IPS-NIHi7 (cell line): ENCODE measurements around the gene TMEM45B.
"Not testable (repeated sequence)": the region's sequence is repeated elsewhere in the genome, so short reads cannot be mapped to it uniquely, and the experiment has no call there.

Experiments
- DNase-seq: peaks from one replicate; pipeline ENCODE4 v3.0.0; 2012; ENCODE audit warnings: mixed read lengths; ENCODE audit errors: extremely low spot score

The TMEM45B gene

DNA sequence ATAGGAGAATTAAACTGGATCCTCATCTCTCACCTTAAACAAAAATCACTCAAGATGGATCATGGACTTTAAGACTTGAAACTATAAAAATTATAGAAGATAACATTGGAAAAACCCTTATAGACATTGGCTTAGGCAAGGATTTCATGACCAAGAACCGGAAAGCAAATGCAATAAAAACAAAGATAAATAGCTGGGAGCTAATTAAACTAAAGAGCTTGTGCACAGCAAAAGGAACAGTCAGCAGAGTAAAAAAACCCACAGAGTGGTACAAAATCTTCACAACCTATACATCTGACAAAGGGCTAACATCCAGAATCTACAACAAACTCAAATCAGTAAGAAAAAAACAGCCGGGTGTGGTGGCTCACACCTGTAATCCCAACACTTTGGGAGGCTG, 7.4 kb upstream of the TMEM45B start:
- DNase-seq, result not testable (repeated sequence)

DNA sequence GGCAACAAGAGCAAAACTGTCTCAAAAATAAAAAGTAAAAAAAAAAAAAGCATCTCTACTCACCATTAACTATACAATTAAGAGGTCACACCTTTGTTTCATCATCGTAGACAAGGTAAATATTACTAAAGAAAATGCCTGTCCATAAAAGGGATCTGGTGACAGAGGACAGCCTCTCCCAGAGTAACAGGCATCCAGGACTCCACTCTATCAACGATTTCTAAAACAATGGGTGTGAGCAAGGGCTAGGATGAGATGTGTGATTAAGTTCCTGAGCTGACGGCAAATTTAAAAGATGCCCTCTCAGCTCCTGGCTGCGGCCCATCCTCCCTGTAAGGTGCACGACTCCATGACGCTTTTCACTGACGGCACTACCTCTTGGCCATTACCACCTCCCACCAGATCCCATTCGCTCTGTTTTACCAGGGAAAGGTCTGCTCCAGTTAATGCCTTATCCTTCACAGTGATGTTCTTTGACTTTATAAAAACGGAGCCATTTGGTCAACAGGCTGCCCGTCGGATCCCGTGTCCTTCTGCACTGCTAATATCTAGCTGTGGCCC, 2.3 kb upstream of the TMEM45B start:
- no peak for DNase-seq

DNA sequence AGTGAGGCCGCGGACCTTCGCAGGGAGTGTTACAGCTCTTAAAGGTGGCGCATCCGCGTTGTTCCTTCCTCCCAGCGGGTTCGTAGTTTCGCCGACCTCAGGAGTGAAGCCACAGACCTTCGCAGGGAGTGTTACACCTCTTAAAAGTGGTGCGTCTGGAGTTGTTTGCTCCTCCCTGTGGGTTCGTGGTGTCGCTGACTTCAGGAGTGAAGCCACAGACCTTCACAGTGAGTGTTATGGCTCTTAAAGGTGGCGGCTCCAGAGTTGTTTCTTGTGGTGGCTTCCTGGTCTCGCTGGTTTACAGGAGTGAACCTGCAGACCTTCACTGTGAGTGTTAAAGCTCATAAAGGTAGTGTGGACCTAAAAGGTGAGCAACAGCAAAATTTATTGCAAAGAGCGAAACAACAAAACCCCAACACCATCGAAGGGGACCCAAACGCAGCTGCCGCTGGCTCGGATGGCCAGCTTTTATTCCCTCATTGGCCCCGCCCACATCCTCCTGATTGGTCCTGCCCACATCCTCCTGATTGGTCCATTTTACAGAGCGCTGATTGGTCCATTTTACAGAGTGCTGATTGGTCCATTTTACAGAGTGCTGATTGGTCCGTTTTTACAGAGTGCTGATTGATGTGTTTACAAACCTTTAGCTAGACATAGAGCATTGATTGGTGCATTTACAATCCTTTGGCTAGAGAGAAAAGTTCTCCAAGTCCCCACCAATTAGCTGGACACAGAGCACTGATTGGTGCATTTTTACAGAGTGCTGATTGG, 1.2 kb upstream of the TMEM45B start:
- DNase-seq, result no peak

DNA sequence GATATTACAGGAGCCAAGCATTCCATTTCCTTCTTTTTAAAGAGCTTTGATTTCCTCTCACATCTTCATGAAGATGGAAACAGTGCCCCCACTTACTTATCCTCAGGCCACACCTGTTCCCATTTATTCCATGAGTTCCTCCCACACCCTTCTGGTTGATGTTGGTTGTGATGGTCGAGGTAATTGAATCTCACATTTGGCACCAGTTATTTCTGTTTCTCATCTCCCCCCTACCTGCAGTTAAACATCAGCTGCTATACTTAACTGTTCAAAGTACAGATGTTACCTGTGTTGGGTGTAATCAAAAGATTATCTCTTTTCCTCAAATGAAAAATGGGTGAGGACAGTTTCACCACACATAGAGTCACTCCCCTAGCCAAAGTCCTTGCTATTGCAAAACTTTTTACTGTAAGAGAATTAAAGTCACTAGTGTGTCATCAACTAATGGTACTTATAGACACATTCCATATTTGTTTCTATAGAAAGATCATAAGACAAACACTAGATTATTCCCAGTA, 1.9 kb downstream of the TMEM45B start:
- no peak for DNase-seq

DNA sequence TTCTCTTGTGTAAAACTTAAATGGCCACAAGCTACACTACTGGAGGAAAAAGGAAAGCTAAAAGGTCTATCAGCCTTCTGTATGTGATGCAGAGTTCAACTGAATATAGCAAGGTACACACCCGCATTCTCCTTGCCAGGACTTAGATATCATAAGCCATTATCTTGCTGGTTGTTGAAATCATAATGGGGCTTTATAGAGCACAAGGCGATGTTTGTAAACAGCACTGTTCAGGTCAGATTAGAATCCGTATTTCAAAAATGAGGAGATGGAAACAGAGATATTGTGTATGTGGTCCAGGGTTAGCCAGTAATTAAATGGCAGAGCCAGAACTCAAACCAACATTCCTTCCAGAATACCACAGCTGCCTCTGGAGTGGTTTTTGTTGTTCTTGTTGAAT, 2.6 kb downstream of the TMEM45B start:
- DNase-seq, result not testable (repeated sequence)

DNA sequence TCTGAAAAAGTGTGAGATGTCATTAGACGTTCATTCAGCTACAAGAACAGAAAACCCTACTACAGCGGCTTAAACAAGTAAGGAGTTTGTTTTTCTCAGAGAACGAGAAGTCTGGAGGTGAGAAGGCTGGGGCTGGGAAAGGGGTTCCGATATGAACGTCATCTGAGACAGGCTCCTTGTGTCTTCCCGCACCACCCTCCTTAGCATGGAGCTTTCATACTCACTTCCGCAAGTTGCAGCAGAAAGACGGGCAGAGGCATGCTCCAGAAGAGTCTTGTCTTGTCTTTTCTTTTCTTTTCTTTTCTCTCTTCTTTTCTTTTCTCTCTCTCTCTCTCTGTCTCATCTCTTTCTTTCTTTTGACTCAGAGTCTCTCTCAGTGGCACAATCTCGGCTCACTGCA, 3.6 kb downstream of the TMEM45B start:
- no peak for DNase-seq

DNA sequence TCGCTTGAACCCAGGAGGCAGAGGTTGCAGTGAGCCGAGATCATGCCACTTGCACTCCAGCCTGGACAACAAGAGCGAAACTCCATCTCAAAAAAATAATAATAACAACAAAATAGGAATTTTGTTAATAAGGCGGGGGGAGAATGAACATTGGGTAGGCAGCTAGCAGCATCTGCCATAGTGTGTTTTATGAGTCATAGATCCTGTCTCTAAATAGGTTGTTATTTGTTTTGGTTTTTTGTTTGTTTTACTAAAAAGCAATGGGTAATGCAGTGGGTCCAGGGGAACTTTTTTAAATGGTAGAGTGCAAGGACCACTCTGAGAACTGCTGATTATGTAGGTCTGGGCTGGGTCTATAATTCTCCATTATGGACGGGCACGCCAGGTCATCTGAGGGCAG, 4.6 kb downstream of the TMEM45B start:
- DNase-seq, result not testable (repeated sequence)

DNA sequence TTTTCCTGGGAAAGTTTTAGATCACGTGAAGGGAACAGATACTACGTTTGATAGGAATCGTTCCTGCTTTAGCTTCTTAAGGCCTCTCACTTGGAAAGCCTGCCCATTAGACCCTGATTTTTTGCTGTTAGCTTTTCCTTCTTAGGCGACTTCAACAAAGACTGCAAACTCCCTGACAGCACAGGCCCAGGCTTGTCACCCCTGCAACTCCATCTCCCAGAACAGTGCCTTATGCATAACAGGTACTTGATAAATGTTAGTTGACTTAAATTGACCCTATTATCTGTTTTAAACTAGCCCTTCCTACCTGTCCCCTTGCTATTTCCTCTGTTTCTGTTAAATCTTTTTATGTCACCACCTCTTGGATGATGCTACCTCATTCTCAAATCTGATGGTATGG, 7.6 kb downstream of the TMEM45B start:
- DNase-seq, result not testable (repeated sequence)

DNA sequence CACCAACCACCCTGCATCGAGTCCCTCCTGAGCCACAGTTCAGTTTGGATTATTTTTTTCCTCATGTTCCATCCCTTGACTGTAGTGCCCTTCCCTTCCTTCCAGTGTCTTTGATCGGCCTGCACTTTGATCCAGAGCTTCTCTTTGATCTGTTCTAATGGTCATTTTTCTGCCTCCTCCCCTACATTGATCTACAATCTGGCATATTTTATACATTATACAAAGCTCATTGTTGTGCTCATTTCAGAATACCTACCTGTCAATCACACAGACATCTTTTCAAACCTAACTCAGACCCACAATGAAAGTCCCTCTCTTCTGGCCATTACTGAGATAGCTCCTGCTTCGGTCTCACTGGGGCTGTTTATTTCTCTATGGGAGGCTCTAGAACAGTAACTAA, 8.2 kb downstream of the TMEM45B start:
- not testable (repeated sequence) for DNase-seq

DNA sequence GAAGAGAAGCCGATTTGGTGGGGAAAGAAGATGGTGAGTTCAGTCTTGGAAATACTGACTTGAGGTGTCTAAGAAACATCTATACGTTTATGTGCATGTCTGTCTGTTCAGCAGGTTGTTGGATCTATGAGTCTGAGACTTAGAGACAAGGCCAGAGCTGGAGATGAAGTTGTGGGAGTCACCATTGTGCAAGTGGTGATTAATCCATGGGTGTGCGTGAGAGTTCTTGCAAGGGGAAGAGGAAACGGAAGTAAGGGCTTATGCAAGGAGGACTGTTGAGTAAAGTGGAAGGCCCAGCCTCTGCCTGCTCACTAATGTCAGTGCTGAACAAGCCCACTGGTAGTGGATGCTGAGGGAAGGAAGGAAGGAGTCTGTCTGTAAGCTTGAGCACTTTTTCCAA, 9.7 kb downstream of the TMEM45B start:
- no peak for DNase-seq

DNA sequence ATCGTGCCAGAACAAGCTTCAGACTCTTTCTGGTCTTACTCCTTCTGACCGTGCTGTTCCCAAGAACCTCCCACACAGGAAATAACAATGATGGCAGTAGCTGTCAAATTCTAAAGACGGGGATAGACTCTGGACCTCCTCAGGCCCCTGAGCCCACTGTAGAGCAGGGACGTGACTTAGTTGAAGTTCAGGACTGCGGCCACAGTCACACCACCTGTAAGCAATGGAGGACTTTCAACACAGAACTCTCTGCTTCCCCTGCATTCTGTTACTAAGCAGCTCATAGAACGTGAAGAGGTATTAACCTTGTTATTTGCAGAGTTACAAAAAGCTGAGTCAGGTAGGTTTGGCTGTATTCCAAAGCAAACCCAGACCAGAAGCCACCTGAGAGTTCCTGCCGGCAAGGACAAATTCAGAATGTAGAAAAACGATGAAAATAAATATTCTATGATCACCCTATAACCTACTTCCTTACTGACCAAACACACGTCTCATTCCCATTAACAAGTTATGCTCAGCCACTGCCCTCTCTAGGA, 12.7 kb downstream of the TMEM45B start:
- DNase-seq, result no peak

DNA sequence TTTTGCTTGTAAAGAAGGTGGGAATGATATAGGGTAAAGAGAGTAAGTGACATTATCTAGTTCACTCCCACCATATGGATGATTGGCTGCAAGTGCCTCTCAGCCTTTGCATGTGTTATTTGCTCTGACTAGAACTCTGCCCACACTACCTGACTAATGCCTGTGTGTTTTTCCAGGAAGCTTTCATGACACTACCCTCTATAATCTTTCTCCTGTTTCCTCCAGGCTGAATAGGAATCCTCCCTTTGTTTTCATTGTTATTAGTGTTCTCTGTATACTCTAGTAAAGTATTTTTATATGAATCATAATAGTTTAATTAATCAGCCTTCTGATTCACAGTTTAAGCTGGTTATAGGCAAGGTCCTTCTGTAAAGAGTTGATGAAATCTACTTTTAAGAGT, 13.8 kb downstream of the TMEM45B start:
- not testable (repeated sequence) for DNase-seq

DNA sequence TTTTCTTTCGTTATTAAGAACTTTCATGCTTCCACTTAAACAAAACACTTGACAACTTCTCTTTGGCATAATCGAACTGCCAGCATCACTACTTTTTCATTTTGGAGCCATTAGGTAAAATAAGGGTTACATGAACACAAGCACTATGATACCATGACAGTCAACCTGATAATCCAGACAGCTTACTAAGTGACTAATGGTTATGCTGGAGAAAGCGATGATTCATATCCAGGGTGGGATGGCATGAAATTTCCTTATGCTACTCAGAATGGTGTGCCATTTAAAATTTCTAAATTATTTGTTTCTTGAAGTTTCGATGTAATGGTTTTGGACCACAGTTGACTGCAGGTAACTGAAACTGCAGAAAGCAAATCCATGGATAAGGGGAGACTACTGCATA, 15.6 kb downstream of the TMEM45B start:
- not testable (repeated sequence) for DNase-seq

DNA sequence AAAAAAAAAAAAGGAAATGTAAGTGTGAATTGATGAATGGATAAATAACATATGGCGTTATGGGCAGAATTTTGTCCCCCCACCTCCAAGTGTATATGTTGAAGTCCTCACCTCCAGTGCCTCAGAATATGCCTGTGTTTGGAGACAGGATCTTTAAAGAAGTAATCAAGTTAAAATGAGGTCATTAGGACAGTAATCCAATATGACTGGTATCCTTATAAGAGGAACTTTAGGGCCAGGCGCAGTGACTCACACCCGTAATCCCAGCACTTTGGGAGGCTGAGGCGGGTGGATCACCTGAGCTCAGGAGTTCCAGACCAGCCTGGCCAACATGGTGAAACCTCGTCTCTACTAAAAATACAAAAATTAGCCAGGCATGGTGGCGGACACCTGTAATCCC, 17.6 kb downstream of the TMEM45B start:
- not testable (repeated sequence) for DNase-seq

DNA sequence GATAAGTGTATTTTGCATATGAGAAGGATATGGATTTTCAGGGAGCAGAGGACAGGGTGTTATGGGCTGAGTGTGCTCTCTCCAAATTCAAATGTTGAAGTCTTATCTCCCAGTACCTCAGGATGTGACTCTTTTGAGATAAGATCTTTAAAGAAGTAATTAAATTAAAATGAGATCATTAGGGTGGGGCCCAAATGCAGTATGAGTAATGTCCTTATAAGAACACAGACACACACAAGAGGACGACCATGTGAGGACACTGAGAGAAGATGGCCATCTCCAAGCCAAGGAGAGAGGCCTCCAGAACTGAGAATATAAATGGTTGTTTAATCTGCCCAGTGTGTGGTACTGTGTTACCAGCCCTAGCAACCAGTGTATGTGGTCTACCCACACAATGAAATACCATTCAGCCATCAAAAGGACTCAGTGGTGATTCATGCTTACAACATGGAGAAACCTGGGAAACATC, 20.8 kb downstream of the TMEM45B start:
- not testable (repeated sequence) for DNase-seq

DNA sequence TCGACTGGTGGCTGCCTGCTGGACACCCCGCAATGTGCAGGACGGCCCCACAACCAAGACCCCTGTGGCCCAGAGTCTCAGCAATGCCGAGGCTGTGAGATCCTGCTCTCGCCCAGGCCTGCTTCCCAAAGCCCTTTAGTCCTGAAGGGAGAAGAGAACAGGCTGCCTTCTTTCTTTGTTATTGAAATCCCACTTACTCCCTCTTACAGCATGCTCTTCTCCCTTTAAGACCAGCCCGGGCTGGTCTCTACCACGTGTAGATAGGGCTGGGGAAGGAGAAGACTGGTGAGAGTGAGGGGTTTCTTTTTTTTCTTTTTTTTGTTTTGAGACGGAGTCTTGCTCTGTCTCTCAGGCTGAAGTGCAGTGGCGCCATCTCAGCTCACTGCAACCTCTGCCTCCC, 21.3 kb downstream of the TMEM45B start:
- no peak for DNase-seq

DNA sequence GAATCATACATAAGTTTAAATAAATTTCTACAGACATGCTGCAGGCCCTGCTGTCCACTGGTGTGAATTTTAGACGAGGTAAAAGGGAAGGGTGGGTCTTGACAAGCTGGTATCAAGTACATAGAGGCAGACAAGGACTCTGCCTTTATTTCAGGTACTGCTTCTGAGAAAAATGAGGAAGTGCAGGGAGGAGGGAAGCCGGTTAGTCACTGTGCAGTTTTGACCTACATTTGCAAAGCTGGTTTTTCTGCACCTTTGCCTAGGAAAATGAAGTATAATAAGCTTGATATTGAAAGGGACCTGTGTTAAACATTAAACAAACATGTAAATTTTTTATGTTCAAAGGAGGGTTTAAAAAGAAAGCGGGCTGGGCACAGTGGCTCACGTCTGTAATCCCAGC, 24.6 kb downstream of the TMEM45B start:
- DNase-seq, result no peak

DNA sequence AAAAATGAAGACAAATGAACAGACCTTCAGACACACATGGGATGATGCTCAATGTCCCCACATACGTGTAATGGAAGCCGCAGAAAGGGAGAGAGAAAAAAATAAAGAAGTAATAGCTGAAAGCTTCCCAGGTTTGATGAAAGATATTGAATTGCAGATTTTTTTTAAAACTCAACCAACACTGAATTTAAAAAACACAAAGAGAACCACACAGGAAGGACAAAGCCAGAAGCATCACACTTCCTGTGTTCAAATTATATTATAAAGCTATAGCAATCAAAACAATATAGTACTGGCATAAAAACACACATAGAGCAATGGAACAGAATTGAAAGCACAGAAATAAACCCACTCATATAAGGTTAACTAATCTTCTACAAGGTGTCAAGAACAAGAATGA, 26.5 kb downstream of the TMEM45B start:
- DNase-seq, result no peak

DNA sequence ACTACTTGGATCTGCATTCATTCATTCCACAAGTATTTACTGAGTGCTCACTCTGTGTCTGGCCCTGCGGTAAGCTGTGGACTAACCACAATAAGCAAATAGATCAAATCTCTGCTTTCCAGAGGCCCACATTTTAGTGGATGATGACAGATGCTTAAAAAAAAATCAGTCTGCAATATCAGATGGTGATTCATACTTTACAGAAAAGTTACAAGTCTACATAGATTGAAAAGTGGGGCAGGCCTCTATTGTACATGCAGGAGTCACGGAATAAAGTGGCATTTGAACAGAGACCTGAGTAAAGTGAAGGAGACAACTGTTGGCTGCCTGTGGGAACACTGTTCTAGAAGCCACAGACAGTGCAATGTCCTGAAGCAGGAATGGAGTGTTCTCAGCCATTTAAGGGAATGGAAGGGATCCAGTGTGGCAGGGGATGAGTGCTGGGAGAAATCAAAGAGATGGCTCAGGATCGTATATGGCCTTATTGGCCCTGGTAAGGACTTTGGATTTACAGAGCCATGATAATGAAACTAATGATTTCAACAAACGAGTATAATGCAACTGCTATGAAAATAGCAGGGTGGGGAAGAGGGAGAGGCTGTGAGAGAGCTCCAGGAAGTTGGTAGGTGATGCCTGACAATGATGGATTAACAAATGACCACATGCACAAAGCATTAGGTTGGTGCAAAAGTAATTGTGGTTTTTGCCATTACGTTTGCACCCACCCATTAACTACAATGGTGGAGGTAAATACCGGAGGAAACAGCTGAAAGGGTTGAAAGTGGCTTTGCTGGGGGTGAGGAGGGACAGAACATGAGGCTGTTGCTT, 31.1 kb downstream of the TMEM45B start:
- DNase-seq, result no peak

DNA sequence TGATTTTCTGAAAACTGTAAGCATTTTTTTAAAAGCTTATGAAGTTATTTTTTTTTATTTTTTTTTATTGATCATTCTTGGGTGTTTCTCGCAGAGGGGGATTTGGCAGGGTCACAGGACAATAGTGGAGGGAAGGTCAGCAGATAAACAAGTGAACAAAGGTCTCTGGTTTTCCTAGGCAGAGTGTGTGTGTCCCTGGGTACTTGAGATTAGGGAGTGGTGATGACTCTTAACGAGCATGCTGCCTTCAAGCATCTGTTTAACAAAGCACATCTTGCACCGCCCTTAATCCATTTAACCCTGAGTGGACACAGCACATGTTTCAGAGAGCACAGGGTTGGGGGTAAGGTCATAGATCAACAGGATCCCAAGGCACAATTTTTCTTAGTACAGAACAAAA, 31.7 kb downstream of the TMEM45B start:
- not testable (repeated sequence) for DNase-seq

DNA sequence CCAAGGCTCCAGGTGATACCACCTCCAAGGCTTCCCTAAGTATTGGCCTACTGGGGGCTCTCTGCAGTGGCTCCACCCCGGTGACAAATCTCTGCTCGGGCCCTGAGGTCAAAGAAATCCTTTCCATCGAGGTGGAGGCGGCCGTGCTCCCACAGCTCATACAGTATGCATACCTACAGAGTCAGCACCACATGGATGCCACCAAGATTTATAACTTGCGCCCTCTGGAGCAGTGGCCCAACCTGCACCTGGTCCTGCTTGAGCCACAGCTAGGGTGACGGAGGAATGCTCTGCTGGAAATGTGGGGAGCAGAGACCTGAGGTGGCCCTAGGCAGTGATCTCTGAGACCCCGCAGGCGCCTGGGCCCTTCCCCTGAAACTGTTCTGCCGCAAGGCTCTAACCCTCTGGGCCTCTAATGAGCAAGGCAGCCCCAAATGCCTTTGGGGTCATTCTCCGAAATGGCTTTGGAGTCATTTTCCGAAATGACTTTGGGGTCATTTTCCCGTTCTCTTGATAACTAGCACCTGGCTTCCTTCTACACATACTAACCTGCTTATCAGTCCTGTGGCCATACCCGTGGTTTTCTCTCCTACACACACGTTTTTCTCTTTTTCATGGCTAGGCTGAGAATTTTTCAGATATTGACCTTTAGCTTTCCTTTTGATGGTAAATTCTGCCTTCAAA, 33.9 kb downstream of the TMEM45B start:
- DNase-seq, result no peak
